Bronchial epithelial cell (primary cell): ENCODE data around the gene AP1AR. TPM values are rescaled to one million over a fixed set of nuclear protein-coding genes. Genes with fewer than 3 reads are reported as not detected.
A peak's percentile ranks its signal among the peaks of the same experiment; 100 is the strongest.

ENCODE experiments used
- DNase-seq: peaks from one replicate; pipeline ENCODE4 v3.0.0-alpha.2; 2010; ENCODE audit warnings: low read depth
- FAIRE-seq: peaks from 2 replicates; lab custom pipeline; 2011; peaks lifted over from hg19 to GRCh38; lab: Jason Lieb, UNC
- H3K27me3 ChIP-seq: 2 replicates; pipeline ENCODE4 v1.5.1; 2011; ENCODE audit warnings: low read length; ENCODE audit not compliant: control insufficient read depth, insufficient read depth
- H3K36me3 ChIP-seq: 2 replicates; pipeline ENCODE4 v1.5.1; 2011; ENCODE audit warnings: low read length; ENCODE audit not compliant: control insufficient read depth, insufficient read depth
- H3K4me3 ChIP-seq: 2 replicates; pipeline ENCODE4 v1.5.1; 2011; ENCODE audit warnings: mild to moderate bottlenecking, low read depth, low read length, control low read depth
- CTCF ChIP-seq: IDR thresholded peaks from 2 replicates; pipeline ENCODE4 v1.5.1; 2011; ENCODE audit warnings: mild to moderate bottlenecking, moderate library complexity, low read length, control low read depth, inconsistent platforms; ENCODE audit not compliant: insufficient read depth, severe bottlenecking
- total RNA-seq: library from RNA; depleted of rRNA; stranded (reverse); fragments of >200 nt; gene quantifications from 2 replicates; pipeline ENCODE4 v1.2.1, GENCODE V29; 2014

AP1AR gene
- total RNA-seq, 1 donor from 2014 or later, result 58.4 TPM

- DNase-seq, result peak; percentile 18
- no peak for TF ChIP-seq CTCF
- Histone ChIP-seq H3K36me3 (no peaks in the 10 kb centered on the region), H3K4me3 (no peak overlapping the region), H3K27me3 (no peaks in the 10 kb centered on the region)
- FAIRE-seq, result peak; percentile 60
Measured at GRCh38 chr4:112185740-112186670, 45.6 kb upstream of the AP1AR start.

GRCh38 chr4:112189754-112190153 lies 41.8 kb upstream of the AP1AR start:
- DNase-seq, result peak; percentile 11
- Histone ChIP-seq H3K36me3 (no peaks in the 10 kb centered on the region), H3K27me3 (no peaks in the 10 kb centered on the region), H3K4me3 (no peak overlapping the region)
- TF ChIP-seq CTCF, result no peak
- no peak for FAIRE-seq

- Histone ChIP-seq H3K36me3 (no peaks in the 10 kb centered on the region), H3K27me3 (no peaks in the 10 kb centered on the region), H3K4me3 (no peak overlapping the region)
- TF ChIP-seq CTCF, result no peak
- peak; percentile 13 for FAIRE-seq
- no peak for DNase-seq
Measured at GRCh38 chr4:112190684-112191083, 40.9 kb upstream of the AP1AR start.

- DNase-seq, result no peak
- no peak for FAIRE-seq
- no peaks in the 10 kb centered on the region for H3K27me3 ChIP-seq
- H3K36me3 ChIP-seq, result no peaks in the 10 kb centered on the region
- TF ChIP-seq CTCF, result no peak
- H3K4me3 ChIP-seq, result no peak overlapping the region
Measured at GRCh38 chr4:112196461-112196860, 35.1 kb upstream of the AP1AR start.

- FAIRE-seq (no peak), DNase-seq (no peak)
- H3K36me3 ChIP-seq, result no peaks in the 10 kb centered on the region
- H3K4me3 ChIP-seq, result no peak overlapping the region
- no peaks in the 10 kb centered on the region for H3K27me3 ChIP-seq
- no peak for TF ChIP-seq CTCF
Measured at GRCh38 chr4:112199041-112199440, 32.5 kb upstream of the AP1AR start.
